H9 (cell line): ENCODE data around the gene ZNF687. TPM values are rescaled to one million over a fixed set of nuclear protein-coding genes. Genes with fewer than 3 reads are reported as not detected.

Source experiments
- DNase-seq: peaks from one replicate; pipeline ENCODE4 v3.0.0-alpha.2; 2017
- H2AFZ ChIP-seq: one replicate; pipeline ENCODE4 v1.6.1; 2013; ENCODE audit warnings: mild to moderate bottlenecking, low read length, control low read depth, moderate library complexity
- H2AK5ac ChIP-seq: 2 replicates; pipeline ENCODE4 v1.6.1; 2013; ENCODE audit warnings: low read length, control low read depth, mixed read lengths; ENCODE audit not compliant: insufficient read length
- H2BK120ac ChIP-seq: one replicate; pipeline ENCODE4 v1.6.1; 2013; ENCODE audit warnings: low read depth, mild to moderate bottlenecking, low read length, control low read depth, inconsistent platforms; ENCODE audit not compliant: poor library complexity, severe bottlenecking
- H2BK12ac ChIP-seq: 2 replicates; pipeline ENCODE4 v1.6.1; 2013; ENCODE audit warnings: low read length, control low read depth, mixed read lengths, low read depth; ENCODE audit not compliant: insufficient read length
- H2BK15ac ChIP-seq: 2 replicates; pipeline ENCODE4 v1.6.1; 2013; ENCODE audit warnings: low read depth, low read length, control low read depth
- H2BK20ac ChIP-seq: one replicate; pipeline ENCODE4 v1.6.1; 2013; ENCODE audit warnings: low read depth, mild to moderate bottlenecking, low read length, control low read depth, inconsistent platforms; ENCODE audit not compliant: poor library complexity, severe bottlenecking
- H2BK5ac ChIP-seq: 2 replicates; pipeline ENCODE4 v1.6.1; 2013; ENCODE audit warnings: low read length, control low read depth, mixed read lengths; ENCODE audit not compliant: insufficient read length
- H3K14ac ChIP-seq: 2 replicates; pipeline ENCODE4 v1.6.1; 2013; ENCODE audit warnings: low read length, control low read depth; ENCODE audit not compliant: insufficient read depth
- H3K18ac ChIP-seq: 2 replicates; pipeline ENCODE4 v1.6.1; 2013; ENCODE audit warnings: low read depth, mild to moderate bottlenecking, mixed read lengths, low read length, control low read depth; ENCODE audit not compliant: insufficient read length
- H3K23ac ChIP-seq: 2 replicates; pipeline ENCODE4 v1.6.1; 2013; ENCODE audit warnings: low read length, control low read depth, mixed read lengths, low read depth; ENCODE audit not compliant: insufficient read length
- H3K23me2 ChIP-seq: 2 replicates; pipeline ENCODE4 v1.6.1; 2013; ENCODE audit warnings: low read depth, mild to moderate bottlenecking, mixed read lengths, low read length, control low read depth; ENCODE audit not compliant: insufficient read length, poor library complexity, severe bottlenecking
- H3K27ac ChIP-seq: 2 replicates; pipeline ENCODE4 v1.5.1; 2013; ENCODE audit warnings: low read length, control low read depth, mixed read lengths, low read depth; ENCODE audit not compliant: insufficient read length
- H3K27me3 ChIP-seq: 2 replicates; pipeline ENCODE4 v1.6.1; 2013; ENCODE audit warnings: low read length, control low read depth, inconsistent platforms; ENCODE audit not compliant: insufficient read depth
- H3K4ac ChIP-seq: 2 replicates; pipeline ENCODE4 v1.6.1; 2013; ENCODE audit warnings: low read depth, mild to moderate bottlenecking, control low read depth, inconsistent platforms, low read length, moderate library complexity
- H3K4me1 ChIP-seq: 2 replicates; pipeline ENCODE4 v1.6.1; 2013; ENCODE audit warnings: low read length, control low read depth, inconsistent platforms; ENCODE audit not compliant: insufficient read depth
- H3K4me2 ChIP-seq: 2 replicates; pipeline ENCODE4 v1.6.1; 2013; ENCODE audit warnings: low read length, control low read depth, mixed read lengths; ENCODE audit not compliant: insufficient read length, insufficient read depth
- H3K56ac ChIP-seq: 2 replicates; pipeline ENCODE4 v1.6.1; 2013; ENCODE audit warnings: low read depth, mild to moderate bottlenecking, mixed read lengths, low read length, control low read depth; ENCODE audit not compliant: insufficient read length
- H3K79me1 ChIP-seq: 2 replicates; pipeline ENCODE4 v1.6.1; 2013; ENCODE audit warnings: low read depth, mild to moderate bottlenecking, moderate library complexity, low read length, control low read depth, inconsistent platforms; ENCODE audit not compliant: insufficient read depth, poor library complexity, severe bottlenecking
- H3K79me2 ChIP-seq: 2 replicates; pipeline ENCODE4 v1.6.1; 2013; ENCODE audit warnings: low read length, control low read depth, inconsistent platforms; ENCODE audit not compliant: insufficient read depth
- H3K9ac ChIP-seq: 2 replicates; pipeline ENCODE4 v1.6.1; 2013; ENCODE audit warnings: low read length, control low read depth, mixed read lengths; ENCODE audit not compliant: insufficient read length; ENCODE audit errors: extremely low read depth
- H3K9me3 ChIP-seq: one replicate; pipeline ENCODE4 v1.6.1; 2013; ENCODE audit warnings: low read depth, low read length, inconsistent platforms; ENCODE audit not compliant: control insufficient read depth
- H3T11ph ChIP-seq: one replicate; pipeline ENCODE4 v1.6.1; 2013; ENCODE audit warnings: mild to moderate bottlenecking, low read length, control low read depth, inconsistent platforms
- H4K20me1 ChIP-seq: one replicate; pipeline ENCODE4 v1.6.1; 2013; ENCODE audit not compliant: control insufficient read depth, insufficient read length, insufficient read depth
- H4K5ac ChIP-seq: 2 replicates; pipeline ENCODE4 v1.6.1; 2013; ENCODE audit warnings: low read depth, mild to moderate bottlenecking, mixed read lengths, low read length, control low read depth; ENCODE audit not compliant: insufficient read length
- H4K8ac ChIP-seq: replicated peaks from 2 replicates; pipeline ENCODE4 v1.6.1; 2013; ENCODE audit warnings: low read length, control low read depth, mixed read lengths, low read depth; ENCODE audit not compliant: insufficient read length
- H4K91ac ChIP-seq: 2 replicates; pipeline ENCODE4 v1.6.1; 2013; ENCODE audit warnings: low read depth, mild to moderate bottlenecking, moderate library complexity, mixed read lengths, low read length, control low read depth; ENCODE audit not compliant: insufficient read length
- H3K27ac Mint-ChIP-seq, 3 experiments: 2 replicates in 2 of 3; 3 replicates in 1 of 3; pipeline ENCODE4 v1.8.0; 2020 to 2021; ENCODE audit warnings: mixed read lengths in 3 of 3, mild to moderate bottlenecking in 1 of 3, moderate library complexity in 1 of 3
- H3K27me3 Mint-ChIP-seq: 2 replicates; pipeline ENCODE4 v1.8.0; 2021; ENCODE audit warnings: low read depth, mild to moderate bottlenecking, moderate library complexity, mixed read lengths
- H3K36me3 Mint-ChIP-seq, 3 experiments: 2 replicates in 2 of 3; 3 replicates in 1 of 3; pipeline ENCODE4 v1.8.0; 2020 to 2021; ENCODE audit warnings: low read depth in 3 of 3, mixed read lengths in 3 of 3; ENCODE audit not compliant: insufficient read depth in 1 of 3
- H3K4me1 Mint-ChIP-seq, 2 experiments: 2 replicates each; pipeline ENCODE4 v1.8.0; 2020; ENCODE audit warnings: mixed read lengths in 2 of 2
- H3K4me3 Mint-ChIP-seq, 2 experiments: 2 replicates in 1 of 2; 3 replicates in 1 of 2; pipeline ENCODE4 v1.8.0; 2020 to 2021; ENCODE audit warnings: mild to moderate bottlenecking in 2 of 2, mixed read lengths in 2 of 2, moderate library complexity in 1 of 2
- H3K9me3 Mint-ChIP-seq, 2 experiments: 2 replicates in 1 of 2; 3 replicates in 1 of 2; pipeline ENCODE4 v1.8.0; 2020; ENCODE audit warnings: mild to moderate bottlenecking in 2 of 2, mixed read lengths in 2 of 2, moderate library complexity in 1 of 2
- CTCF ChIP-seq: fragments of 200-600 bp; sonication (generic); conservative IDR thresholded peaks from 3 replicates; pipeline ENCODE4 v1.8.0; 2021; ENCODE audit warnings: antibody characterized with exemption, mild to moderate bottlenecking
- WGBS: extraction: QIAGEN DNeasy Blood & Tissue Kit; methylation state at CpG from one replicate; pipeline ENCODE4 v1.1.7; 2013; ENCODE audit warnings: missing lambda C conversion rate, low lambda C conversion rate, mixed read lengths; ENCODE audit not compliant: insufficient read length; ENCODE audit errors: extremely low coverage; 5-methylcytosine and 5-hydroxymethylcytosine counted together
- total RNA-seq: library from RNA; stranded (reverse); gene quantifications from 2 replicates; pipeline ENCODE4 v1.2.1, GENCODE V29; 2021

ZNF687 gene
- total RNA-seq, 1 experiment from 2014 or later, result 58.2 TPM

GRCh38 chr1:151325646-151326429 lies 43.7 kb downstream of the ZNF687 start:
- no peaks in the 10 kb centered on the region for H3K79me1 ChIP-seq
- DNase-seq, result no peak
- no peak overlapping the region for H2AK5ac ChIP-seq
- no peak overlapping the region for H3K27ac ChIP-seq
- peak overlapping the region in 2 of 3 experiments; percentile 16 to 64; a peak in 2 of 7 replicates for H3K27ac Mint-ChIP-seq
- TF ChIP-seq CTCF, result no peak
- H2AFZ ChIP-seq, result no peak overlapping the region
- H3K79me2 ChIP-seq, result no peaks in the 10 kb centered on the region
- H3K27me3 Mint-ChIP-seq, result peaks cover 3% of the 10 kb centered on the region; the same call in 1 of the 2 replicates
- H3K27me3 ChIP-seq, result no peaks in the 10 kb centered on the region
- H3K23me2 ChIP-seq, result peaks cover 13% of the 10 kb centered on the region
- H3K14ac ChIP-seq, result no peak overlapping the region
- H3K18ac ChIP-seq, result no peak overlapping the region
- no peak overlapping the region for H3T11ph ChIP-seq
- H3K4ac ChIP-seq, result no peak overlapping the region
- no peak overlapping the region for H3K23ac ChIP-seq
- H2BK120ac ChIP-seq, result no peak overlapping the region
- H3K36me3 Mint-ChIP-seq, result peaks cover 8 to 37% (median 20%) of the 10 kb centered on the region in 3 experiments; a peak in 6 of 7 replicates
- H3K9me3 ChIP-seq, result no peaks in the 10 kb centered on the region
- peaks cover 15% of the 10 kb centered on the region in 2 experiments for H3K4me1 Mint-ChIP-seq
- no CpG with 5 or more reads among the region's 5 CpGs for WGBS
- peak overlapping the region; percentile 33 for H3K9ac ChIP-seq
- H4K5ac ChIP-seq, result no peak overlapping the region
- no peak overlapping the region for H2BK20ac ChIP-seq
- H2BK15ac ChIP-seq, result no peak overlapping the region
- H3K56ac ChIP-seq, result no peak overlapping the region
- H4K91ac ChIP-seq, result no peak overlapping the region
- H2BK12ac ChIP-seq, result no peak overlapping the region
- H3K4me2 ChIP-seq, result peak overlapping the region; percentile 67
- no peak overlapping the region for H4K8ac ChIP-seq
- H2BK5ac ChIP-seq, result no peak overlapping the region
- H3K4me3 Mint-ChIP-seq, result peak overlapping the region; percentile 88 to 89
- H4K20me1 ChIP-seq, result no peaks in the 10 kb centered on the region
- H3K4me1 ChIP-seq, result no peaks in the 10 kb centered on the region; the same call in 1 of the 2 replicates
- no peaks in the 10 kb centered on the region for H3K9me3 Mint-ChIP-seq
